GM12878 (cell line): Measurements from ENCODE around the gene TMEM250. TPM values are rescaled to one million over a fixed set of nuclear protein-coding genes. Genes with fewer than 3 reads are reported as not detected.

ENCODE experiments used
- ATAC-seq: fragments of 200-7000 bp; cut with Tn5 transposase; 3 replicates; pipeline ENCODE4 v1.9.1; 2020; ENCODE audit warnings: mild to moderate bottlenecking, moderate library complexity
- BruUV-seq: library from RNA; stranded (reverse); fragments of 400-500 nt; replicated peaks from 2 replicates; lab custom pipeline; 2021; lab: Mats Ljungman, UMichigan
- CTCF ChIA-PET: fragments of 300-600 bp; sonication (Branson Sonifier 250); formaldehyde crosslinking; extraction: SDS; loops from one replicate; lab custom pipeline; 2021; ENCODE audit warnings: inconsistent platforms; lab: Yijun Ruan, JAX
- POLR2A ChIA-PET: fragments of 350-600 bp; formaldehyde crosslinking; extraction: SDS; loops from one replicate; lab custom pipeline; 2021; ENCODE audit warnings: inconsistent platforms; lab: Charles Lee
- RAD21 ChIA-PET: fragments of 300-600 bp; sonication (Branson Sonifier 250); formaldehyde crosslinking; loops from one replicate; lab custom pipeline; 2023; ENCODE audit warnings: antibody characterized with exemption; ENCODE audit not compliant: unreplicated experiment; lab: Charles Lee
- SMC1A ChIA-PET: fragments of 300-600 bp; sonication (Branson Sonifier 250); formaldehyde crosslinking; loops from one replicate; lab custom pipeline; 2023; ENCODE audit not compliant: unreplicated experiment, uncharacterized antibody; lab: Charles Lee
- DNase-seq: peaks from one replicate; pipeline ENCODE4 v3.0.0-alpha.2; 2011; ENCODE audit warnings: low read depth, low spot score
- FAIRE-seq: peaks from 3 replicates; lab custom pipeline; 2011; peaks lifted over from hg19 to GRCh38; lab: Jason Lieb, UNC
- H2AFZ ChIP-seq: 2 replicates; pipeline ENCODE4 v1.6.0; 2011; ENCODE audit warnings: low read depth, low read length, control low read depth; ENCODE audit not compliant: control insufficient read depth
- H3K27ac ChIP-seq: 2 replicates; pipeline ENCODE4 v1.5.1; 2011; ENCODE audit warnings: control low read depth; ENCODE audit not compliant: control insufficient read depth, insufficient read depth
- H3K27me3 ChIP-seq, 2 experiments: replicated peaks in 1 of 2; 2 replicates each; pipeline versions ENCODE4 v1.6.0 to v1.6.1; 2011; ENCODE audit warnings: low read length in 1 of 2; ENCODE audit not compliant: control insufficient read depth in 2 of 2, insufficient read depth in 2 of 2
- H3K36me3 ChIP-seq, 2 experiments: 2 replicates each; pipeline ENCODE4 v1.5.1; 2011; ENCODE audit warnings: low read length in 1 of 2; ENCODE audit not compliant: control insufficient read depth in 2 of 2, insufficient read depth in 2 of 2
- H3K4me1 ChIP-seq: 2 replicates; pipeline ENCODE4 v1.6.1; 2011; ENCODE audit warnings: mild to moderate bottlenecking, low read length, moderate library complexity, mixed read lengths; ENCODE audit not compliant: control insufficient read depth, insufficient read depth
- H3K4me2 ChIP-seq: 2 replicates; pipeline ENCODE4 v1.6.0; 2011; ENCODE audit warnings: control low read depth; ENCODE audit not compliant: control insufficient read depth, insufficient read depth
- H3K4me3 ChIP-seq: fragments of 200-600 bp; sonication (generic); 2 replicates; pipeline ENCODE4 v1.5.1; 2016
- H3K79me2 ChIP-seq: 2 replicates; pipeline ENCODE4 v1.6.0; 2011; ENCODE audit warnings: low read length; ENCODE audit not compliant: control insufficient read depth, insufficient read depth
- H3K9ac ChIP-seq: 2 replicates; pipeline ENCODE4 v1.8.0; 2011; ENCODE audit warnings: low read length, control low read depth, mixed read lengths; ENCODE audit not compliant: control insufficient read depth, insufficient read depth
- H3K9me3 ChIP-seq: replicated peaks from 3 replicates; pipeline ENCODE4 v1.5.1; 2011; ENCODE audit warnings: mild to moderate bottlenecking, low read length; ENCODE audit not compliant: control insufficient read depth, insufficient read depth
- H4K20me1 ChIP-seq: 2 replicates; pipeline ENCODE4 v1.6.0; 2011; ENCODE audit not compliant: control insufficient read depth, insufficient read depth
- IKZF1 ChIP-seq: fragments of 450-650 bp; conservative IDR thresholded peaks from 2 replicates; pipeline ENCODE4 v1.6.1; 2017; ENCODE audit warnings: antibody characterized with exemption, mild to moderate bottlenecking
- JUNB ChIP-seq: IDR thresholded peaks from 2 replicates; pipeline ENCODE4 v1.6.1; 2016; ENCODE audit warnings: antibody characterized with exemption, mild to moderate bottlenecking
- SMAD5 ChIP-seq: IDR thresholded peaks from 2 replicates; pipeline ENCODE4 v1.6.1; 2016; ENCODE audit warnings: antibody characterized with exemption, low read depth
- SREBF2 ChIP-seq: IDR thresholded peaks from 2 replicates; pipeline ENCODE4 v1.6.1; 2012; ENCODE audit warnings: mild to moderate bottlenecking, low read length
- SUZ12 ChIP-seq: fragments of 200-600 bp; sonication (generic); IDR thresholded peaks from one replicate; pipeline ENCODE4 v1.6.1; 2018; ENCODE audit warnings: antibody characterized with exemption, mild to moderate bottlenecking; ENCODE audit not compliant: unreplicated experiment
- TARDBP ChIP-seq: IDR thresholded peaks from 2 replicates; pipeline ENCODE4 v1.6.1; 2016; ENCODE audit warnings: borderline replicate concordance
- ZBED1 ChIP-seq: IDR thresholded peaks from 2 replicates; pipeline ENCODE4 v1.6.1; 2016; ENCODE audit warnings: borderline replicate concordance
- ZNF24 ChIP-seq: fragments of 450-650 bp; IDR thresholded peaks from 2 replicates; pipeline ENCODE4 v1.6.1; 2017; ENCODE audit warnings: antibody characterized with exemption, mild to moderate bottlenecking
- WGBS: methylation state at CpG from one replicate; pipeline ENCODE4 v1.1.6; 2016; ENCODE audit warnings: low lambda C conversion rate; ENCODE audit not compliant: insufficient replicate concordance, insufficient coverage; ENCODE audit errors: missing lambda C conversion rate; 5-methylcytosine and 5-hydroxymethylcytosine counted together
- in situ Hi-C: fragments of 300-500 bp; cut with MboI; formaldehyde crosslinking; loops from 9 replicates; pipeline ENCODE4 v1.14.3; 2018; ENCODE audit warnings: mixed read lengths
- intact Hi-C: fragments of 100-400 bp; cut with micrococcal nuclease; formaldehyde crosslinking; loops from one replicate; pipeline ENCODE4 v1.14.2; 2022; ENCODE audit not compliant: unreplicated experiment
- polyA plus RNA-seq, 11 experiments: library from polyadenylated mRNA; depleted of rRNA in 4 of 11; unstranded in 6 of 11; stranded (reverse) in 5 of 11; fragments of >200 nt; fragmentation: Nextera tagmentation in 4 of 11; fragmentation: Illumina TruSeq in 1 of 11; extraction: Ambion mirVana in 4 of 11; extraction: Trizol in 1 of 11; gene quantifications; 1 replicate in 1 of 11; 2 replicates in 10 of 11; pipeline versions ENCODE4 v1.2.1 to v1.2.3, GENCODE V29; 2011 to 2016; ENCODE audit warnings: inconsistent platforms in 2 of 11, missing spikeins in 2 of 11, low read depth in 1 of 11
- total RNA-seq, 4 experiments: library from RNA; depleted of rRNA in 3 of 4; stranded (reverse); fragments of >200 nt in 3 of 4; fragmentation: Illumina TruSeq in 1 of 4; extraction: Trizol in 1 of 4; gene quantifications; 2 replicates each; pipeline versions ENCODE4 v1.2.1 to v1.2.3, GENCODE V29; 2013 to 2021
- TF ChIP-seq, protein P1 (sequence below), 3 experiments: IDR thresholded peaks in 2 of 3; conservative IDR thresholded peaks in 1 of 3; 2 replicates each; pipeline ENCODE4 v1.5.1; 2011; ENCODE audit warnings: low read depth in 3 of 3, low read length in 3 of 3, mild to moderate bottlenecking in 3 of 3, control low read depth in 2 of 3, moderate library complexity in 2 of 3, inconsistent platforms in 1 of 3, mixed read lengths in 1 of 3; ENCODE audit not compliant: control insufficient read depth in 2 of 3, insufficient read depth in 1 of 3; ENCODE audit errors: extremely low read depth in 1 of 3
- TF ChIP-seq, protein P2 (sequence below): fragments of 450-650 bp; IDR thresholded peaks from 2 replicates; pipeline ENCODE4 v1.6.1; 2017; ENCODE audit warnings: borderline replicate concordance

Gene TMEM250
- total and polyA plus RNA-seq, 10 of the 15 experiments (the other 5 are each of a cell fraction or from before 2014, with no cell fraction given) = 0.39 to 39.9 (median 8.5) TPM

DNA sequence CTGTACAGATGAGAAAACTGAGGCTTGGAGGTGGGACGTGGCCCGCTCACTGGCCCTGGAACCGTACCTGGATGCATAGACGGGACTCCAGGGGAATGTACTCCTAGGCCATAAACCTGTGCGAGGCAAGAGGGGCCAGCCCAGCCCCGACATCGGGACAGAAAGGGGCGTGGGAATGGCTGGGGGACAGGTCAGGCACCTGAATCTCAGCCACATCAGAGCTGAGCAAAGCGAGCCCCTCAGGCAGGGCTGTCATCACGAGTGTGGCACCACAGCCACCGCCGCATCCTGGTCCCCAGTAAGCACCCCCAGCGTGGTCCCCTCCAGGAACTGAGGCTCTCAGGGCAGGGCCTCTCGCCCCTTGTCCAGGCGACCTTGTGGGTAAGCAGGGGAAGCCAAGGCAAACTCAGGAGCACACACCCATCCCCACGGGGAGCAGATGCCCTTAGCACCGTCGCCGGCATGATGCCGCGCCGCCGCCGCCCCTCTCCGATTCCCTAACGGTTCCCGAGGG lies 40.1 kb downstream of the TMEM250 start:
- no peaks in the 10 kb centered on the region for H4K20me1 ChIP-seq
- no peaks in the 10 kb centered on the region for H3K4me1 ChIP-seq
- H3K36me3 ChIP-seq = peaks cover 0 to 2% of the 10 kb centered on the region in 2 experiments; a peak in 2 of 4 replicates
- no peaks in the 10 kb centered on the region for H3K9me3 ChIP-seq
- no peak overlapping the region for H3K27ac ChIP-seq
- CTCF ChIA-PET = no interaction called here
- SMC1A ChIA-PET = no interaction called here
- RAD21 ChIA-PET = no interaction called here
- in situ Hi-C loops = no loop called here
- no peak overlapping the region for H2AFZ ChIP-seq
- no TSS peak for BruUV-seq
- DNase-seq = no peak
- H3K4me2 ChIP-seq = no peak overlapping the region
- no peak overlapping the region for H3K4me3 ChIP-seq
- no peak for ATAC-seq
- H3K9ac ChIP-seq = no peak overlapping the region
- intact Hi-C loops = no loop called here
- POLR2A ChIA-PET = no interaction called here
- FAIRE-seq = no peak
- H3K27me3 ChIP-seq = no peaks in the 10 kb centered on the region
- 76% methylated on average over 27 of the region's 27 CpGs for WGBS
- no peak for TF ChIP-seq SREBF2
- TF ChIP-seq JUNB = no peak
- no peak for TF ChIP-seq IKZF1
- TF ChIP-seq ZBED1 = no peak
- TF ChIP-seq, protein P1, sequence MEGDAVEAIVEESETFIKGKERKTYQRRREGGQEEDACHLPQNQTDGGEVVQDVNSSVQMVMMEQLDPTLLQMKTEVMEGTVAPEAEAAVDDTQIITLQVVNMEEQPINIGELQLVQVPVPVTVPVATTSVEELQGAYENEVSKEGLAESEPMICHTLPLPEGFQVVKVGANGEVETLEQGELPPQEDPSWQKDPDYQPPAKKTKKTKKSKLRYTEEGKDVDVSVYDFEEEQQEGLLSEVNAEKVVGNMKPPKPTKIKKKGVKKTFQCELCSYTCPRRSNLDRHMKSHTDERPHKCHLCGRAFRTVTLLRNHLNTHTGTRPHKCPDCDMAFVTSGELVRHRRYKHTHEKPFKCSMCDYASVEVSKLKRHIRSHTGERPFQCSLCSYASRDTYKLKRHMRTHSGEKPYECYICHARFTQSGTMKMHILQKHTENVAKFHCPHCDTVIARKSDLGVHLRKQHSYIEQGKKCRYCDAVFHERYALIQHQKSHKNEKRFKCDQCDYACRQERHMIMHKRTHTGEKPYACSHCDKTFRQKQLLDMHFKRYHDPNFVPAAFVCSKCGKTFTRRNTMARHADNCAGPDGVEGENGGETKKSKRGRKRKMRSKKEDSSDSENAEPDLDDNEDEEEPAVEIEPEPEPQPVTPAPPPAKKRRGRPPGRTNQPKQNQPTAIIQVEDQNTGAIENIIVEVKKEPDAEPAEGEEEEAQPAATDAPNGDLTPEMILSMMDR (IDR thresholded peaks at IDR 0.05 in 2 of 3, conservative IDR thresholded peaks at IDR 0.05 in 1 of 3; ENCODE audit: control insufficient read depth in 2 of 3, extremely low read depth in 1 of 3, insufficient read depth in 1 of 3, low read depth in 3 of 3, low read length in 3 of 3) = no peak
- no peak for TF ChIP-seq ZNF24
- no peak for TF ChIP-seq SMAD5
- no peak for TF ChIP-seq SUZ12
- TF ChIP-seq TARDBP = no peak
- TF ChIP-seq, protein P2, sequence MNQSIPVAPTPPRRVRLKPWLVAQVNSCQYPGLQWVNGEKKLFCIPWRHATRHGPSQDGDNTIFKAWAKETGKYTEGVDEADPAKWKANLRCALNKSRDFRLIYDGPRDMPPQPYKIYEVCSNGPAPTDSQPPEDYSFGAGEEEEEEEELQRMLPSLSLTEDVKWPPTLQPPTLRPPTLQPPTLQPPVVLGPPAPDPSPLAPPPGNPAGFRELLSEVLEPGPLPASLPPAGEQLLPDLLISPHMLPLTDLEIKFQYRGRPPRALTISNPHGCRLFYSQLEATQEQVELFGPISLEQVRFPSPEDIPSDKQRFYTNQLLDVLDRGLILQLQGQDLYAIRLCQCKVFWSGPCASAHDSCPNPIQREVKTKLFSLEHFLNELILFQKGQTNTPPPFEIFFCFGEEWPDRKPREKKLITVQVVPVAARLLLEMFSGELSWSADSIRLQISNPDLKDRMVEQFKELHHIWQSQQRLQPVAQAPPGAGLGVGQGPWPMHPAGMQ = no peak
- TF ChIP-seq, all 136 proteins: peak for 0
- H3K79me2 ChIP-seq = no peaks in the 10 kb centered on the region
